ENCODE results near the gene ST3GAL6.

GRCh38 chr3:98817547-98818041 lies 54.5 kb downstream of the ST3GAL6 start:
- TF ChIP-seq EZH2 (IDR thresholded peaks at IDR 0.05; ENCODE audit: borderline replicate concordance), result no peak
- TF ChIP-seq, protein P1, sequence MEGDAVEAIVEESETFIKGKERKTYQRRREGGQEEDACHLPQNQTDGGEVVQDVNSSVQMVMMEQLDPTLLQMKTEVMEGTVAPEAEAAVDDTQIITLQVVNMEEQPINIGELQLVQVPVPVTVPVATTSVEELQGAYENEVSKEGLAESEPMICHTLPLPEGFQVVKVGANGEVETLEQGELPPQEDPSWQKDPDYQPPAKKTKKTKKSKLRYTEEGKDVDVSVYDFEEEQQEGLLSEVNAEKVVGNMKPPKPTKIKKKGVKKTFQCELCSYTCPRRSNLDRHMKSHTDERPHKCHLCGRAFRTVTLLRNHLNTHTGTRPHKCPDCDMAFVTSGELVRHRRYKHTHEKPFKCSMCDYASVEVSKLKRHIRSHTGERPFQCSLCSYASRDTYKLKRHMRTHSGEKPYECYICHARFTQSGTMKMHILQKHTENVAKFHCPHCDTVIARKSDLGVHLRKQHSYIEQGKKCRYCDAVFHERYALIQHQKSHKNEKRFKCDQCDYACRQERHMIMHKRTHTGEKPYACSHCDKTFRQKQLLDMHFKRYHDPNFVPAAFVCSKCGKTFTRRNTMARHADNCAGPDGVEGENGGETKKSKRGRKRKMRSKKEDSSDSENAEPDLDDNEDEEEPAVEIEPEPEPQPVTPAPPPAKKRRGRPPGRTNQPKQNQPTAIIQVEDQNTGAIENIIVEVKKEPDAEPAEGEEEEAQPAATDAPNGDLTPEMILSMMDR (IDR thresholded peaks at IDR 0.05; ENCODE audit: poor library complexity), result peak; percentile 80
